Measurements from ENCODE around the gene CROCC2.

CROCC2 gene

GRCh38 chr2:240965296-240965904 is 59.3 kb downstream of the CROCC2 start:
- no peaks in the 10 kb centered on the region for H3K36me3 ChIP-seq (ENCODE audit: control insufficient read depth in 2 of 2, insufficient read depth in 1 of 2, low read length in 2 of 2)
- ChIA-PET POLR2A (no interaction called here), CTCF (no interaction called here)
- H3K27ac ChIP-seq (ENCODE audit: extremely low read depth, low read depth, low read length): no peak overlapping the region
- TF ChIP-seq ZFHX2 (tag by site-specific recombination; conservative IDR thresholded peaks at IDR 0.05) (0 out of 2 replicates have a peak, but pooled peaks have one; percentile 27), ZNF530 (tag by site-specific recombination; IDR thresholded peaks at IDR 0.05; ENCODE audit: low read depth) (no peak)
- H3K4me1 ChIP-seq (ENCODE audit: control insufficient read depth, insufficient read depth, low read length): peaks cover 4% of the 10 kb centered on the region
- H3K4me3 ChIP-seq (ENCODE audit: low read depth, low read length): no peak overlapping the region
- no peaks in the 10 kb centered on the region for H3K9me3 ChIP-seq (ENCODE audit: control insufficient read depth, insufficient read depth, low read depth, low read length)

GRCh38 chr2:240965905-240966456 is 59.8 kb downstream of the CROCC2 start:
- Histone ChIP-seq H3K4me1 (ENCODE audit: control insufficient read depth, insufficient read depth, low read length) (peaks cover 4% of the 10 kb centered on the region), H3K9me3 (ENCODE audit: control insufficient read depth, insufficient read depth, low read depth, low read length) (no peaks in the 10 kb centered on the region), H3K4me3 (ENCODE audit: low read depth, low read length) (no peak overlapping the region), H3K27ac (ENCODE audit: extremely low read depth, low read depth, low read length) (no peak overlapping the region), H3K36me3 (ENCODE audit: control insufficient read depth in 2 of 2, insufficient read depth in 1 of 2, low read length in 2 of 2) (no peaks in the 10 kb centered on the region)
- TF ChIP-seq OVOL3 (tag by site-specific recombination; IDR thresholded peaks at IDR 0.05) (no peak), INSM2 (tag by site-specific recombination; IDR thresholded peaks at IDR 0.05) (no peak), ZNF571 (tag by site-specific recombination; IDR thresholded peaks at IDR 0.05) (no peak), ZNF157 (tag by site-specific recombination; IDR thresholded peaks at IDR 0.05) (no peak), ZFP37 (tag by site-specific recombination; IDR thresholded peaks at IDR 0.05) (no peak), ZNF121 (tag by site-specific recombination; IDR thresholded peaks at IDR 0.05) (no peak), ZNF311 (tag by site-specific recombination; IDR thresholded peaks at IDR 0.05; ENCODE audit: borderline replicate concordance) (no peak), ZNF350 (tag by site-specific recombination; IDR thresholded peaks at IDR 0.05) (no peak)
- TF ChIP-seq, protein P1, sequence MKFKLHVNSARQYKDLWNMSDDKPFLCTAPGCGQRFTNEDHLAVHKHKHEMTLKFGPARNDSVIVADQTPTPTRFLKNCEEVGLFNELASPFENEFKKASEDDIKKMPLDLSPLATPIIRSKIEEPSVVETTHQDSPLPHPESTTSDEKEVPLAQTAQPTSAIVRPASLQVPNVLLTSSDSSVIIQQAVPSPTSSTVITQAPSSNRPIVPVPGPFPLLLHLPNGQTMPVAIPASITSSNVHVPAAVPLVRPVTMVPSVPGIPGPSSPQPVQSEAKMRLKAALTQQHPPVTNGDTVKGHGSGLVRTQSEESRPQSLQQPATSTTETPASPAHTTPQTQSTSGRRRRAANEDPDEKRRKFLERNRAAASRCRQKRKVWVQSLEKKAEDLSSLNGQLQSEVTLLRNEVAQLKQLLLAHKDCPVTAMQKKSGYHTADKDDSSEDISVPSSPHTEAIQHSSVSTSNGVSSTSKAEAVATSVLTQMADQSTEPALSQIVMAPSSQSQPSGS (tag by site-specific recombination; IDR thresholded peaks at IDR 0.05; ENCODE audit: low read depth): no peak
- ChIA-PET CTCF (no interaction called here), POLR2A (no interaction called here)

- no peak overlapping the region for H3K27ac ChIP-seq (ENCODE audit: extremely low read depth, low read depth, low read length)
- no peak overlapping the region for H3K4me3 ChIP-seq (ENCODE audit: low read depth, low read length)
- H3K4me1 ChIP-seq (ENCODE audit: control insufficient read depth, insufficient read depth, low read length): peaks cover 4% of the 10 kb centered on the region
- H3K36me3 ChIP-seq (ENCODE audit: control insufficient read depth in 2 of 2, insufficient read depth in 1 of 2, low read length in 2 of 2): no peaks in the 10 kb centered on the region
- no peaks in the 10 kb centered on the region for H3K9me3 ChIP-seq (ENCODE audit: control insufficient read depth, insufficient read depth, low read depth, low read length)
- TF ChIP-seq ZFHX2 (tag by site-specific recombination; conservative IDR thresholded peaks at IDR 0.05): no peak
- no peak for TF ChIP-seq ZNF76 (tag by site-specific recombination; IDR thresholded peaks at IDR 0.05; ENCODE audit: borderline replicate concordance, low read depth)
- TF ChIP-seq ZNF169 (tag by site-specific recombination; IDR thresholded peaks at IDR 0.05): no peak
- TF ChIP-seq ZIC2 (tag by site-specific recombination; IDR thresholded peaks at IDR 0.05): no peak
- TF ChIP-seq ZSCAN23 (tag by site-specific recombination; IDR thresholded peaks at IDR 0.05): no peak
- no peak for TF ChIP-seq BCL11A (tag by site-specific recombination; IDR thresholded peaks at IDR 0.05; ENCODE audit: low read depth)
- no peak for TF ChIP-seq ZNF140 (tag by site-specific recombination; IDR thresholded peaks at IDR 0.05)
- no peak for TF ChIP-seq ZNF37A (tag by site-specific recombination; IDR thresholded peaks at IDR 0.05)
- TF ChIP-seq ZNF596 (tag by site-specific recombination; IDR thresholded peaks at IDR 0.05): no peak
- TF ChIP-seq ZNF707 (tag by site-specific recombination; IDR thresholded peaks at IDR 0.05): no peak
- TF ChIP-seq OVOL3 (tag by site-specific recombination; IDR thresholded peaks at IDR 0.05): no peak
- TF ChIP-seq, protein P2, sequence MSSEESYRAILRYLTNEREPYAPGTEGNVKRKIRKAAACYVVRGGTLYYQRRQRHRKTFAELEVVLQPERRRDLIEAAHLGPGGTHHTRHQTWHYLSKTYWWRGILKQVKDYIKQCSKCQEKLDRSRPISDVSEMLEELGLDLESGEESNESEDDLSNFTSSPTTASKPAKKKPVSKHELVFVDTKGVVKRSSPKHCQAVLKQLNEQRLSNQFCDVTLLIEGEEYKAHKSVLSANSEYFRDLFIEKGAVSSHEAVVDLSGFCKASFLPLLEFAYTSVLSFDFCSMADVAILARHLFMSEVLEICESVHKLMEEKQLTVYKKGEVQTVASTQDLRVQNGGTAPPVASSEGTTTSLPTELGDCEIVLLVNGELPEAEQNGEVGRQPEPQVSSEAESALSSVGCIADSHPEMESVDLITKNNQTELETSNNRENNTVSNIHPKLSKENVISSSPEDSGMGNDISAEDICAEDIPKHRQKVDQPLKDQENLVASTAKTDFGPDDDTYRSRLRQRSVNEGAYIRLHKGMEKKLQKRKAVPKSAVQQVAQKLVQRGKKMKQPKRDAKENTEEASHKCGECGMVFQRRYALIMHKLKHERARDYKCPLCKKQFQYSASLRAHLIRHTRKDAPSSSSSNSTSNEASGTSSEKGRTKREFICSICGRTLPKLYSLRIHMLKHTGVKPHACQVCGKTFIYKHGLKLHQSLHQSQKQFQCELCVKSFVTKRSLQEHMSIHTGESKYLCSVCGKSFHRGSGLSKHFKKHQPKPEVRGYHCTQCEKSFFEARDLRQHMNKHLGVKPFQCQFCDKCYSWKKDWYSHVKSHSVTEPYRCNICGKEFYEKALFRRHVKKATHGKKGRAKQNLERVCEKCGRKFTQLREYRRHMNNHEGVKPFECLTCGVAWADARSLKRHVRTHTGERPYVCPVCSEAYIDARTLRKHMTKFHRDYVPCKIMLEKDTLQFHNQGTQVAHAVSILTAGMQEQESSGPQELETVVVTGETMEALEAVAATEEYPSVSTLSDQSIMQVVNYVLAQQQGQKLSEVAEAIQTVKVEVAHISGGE (tag by site-specific recombination; conservative IDR thresholded peaks at IDR 0.05; ENCODE audit: low read depth): no peak
- TF ChIP-seq ZNF121 (tag by site-specific recombination; IDR thresholded peaks at IDR 0.05): no peak
- no peak for TF ChIP-seq ZNF501 (tag by site-specific recombination; IDR thresholded peaks at IDR 0.05)
- no peak for TF ChIP-seq ZNF2 (tag by site-specific recombination; IDR thresholded peaks at IDR 0.05)
- no peak for TF ChIP-seq ZFP37 (tag by site-specific recombination; IDR thresholded peaks at IDR 0.05)
- TF ChIP-seq ZNF776 (tag by site-specific recombination; IDR thresholded peaks at IDR 0.05; ENCODE audit: borderline replicate concordance): no peak
- no peak for TF ChIP-seq ZNF324 (tag by site-specific recombination; IDR thresholded peaks at IDR 0.05)
- ChIA-PET CTCF (no interaction called here), POLR2A (no interaction called here)
These were observed 60.3 kb downstream of the CROCC2 start for GRCh38 chr2:240966457-240966905.
